CD4-positive, CD25-positive, alpha-beta regulatory T cell (primary cell): ENCODE results near the gene SMCO2. TPM values are rescaled to one million over a fixed set of nuclear protein-coding genes. Genes with fewer than 3 reads are reported as not detected.
"Not testable (repeated sequence)": the region's sequence is repeated elsewhere in the genome, so short reads cannot be mapped to it uniquely, and the experiment has no call there.

Experiments used
- ATAC-seq, 2 donors: fragments of 150-1000 bp; cut with Tn5 transposase; one replicate each; pipeline ENCODE4 v1.10.0; 2021; ENCODE audit warnings: low read depth in 2 of 2, moderate number of reproducible peaks in 2 of 2, moderate library complexity in 1 of 2
- DNase-seq, 3 donors: peaks; one replicate each; pipeline versions ENCODE4 v3.0.0 to v3.0.0-alpha.2; 2012 to 2022; ENCODE audit warnings: mixed read lengths in 1 of 3
- H3K27ac ChIP-seq: one replicate; pipeline ENCODE4 v1.7.0; 2013; ENCODE audit warnings: mild to moderate bottlenecking, low read length; ENCODE audit not compliant: insufficient read depth, poor library complexity, severe bottlenecking
- H3K27me3 ChIP-seq: one replicate; pipeline ENCODE4 v1.7.0; 2013; ENCODE audit warnings: low read length; ENCODE audit not compliant: control insufficient read depth, insufficient read depth
- H3K36me3 ChIP-seq: one replicate; pipeline ENCODE4 v1.7.0; 2013; ENCODE audit warnings: mild to moderate bottlenecking, low read length, moderate library complexity; ENCODE audit not compliant: control insufficient read depth, insufficient read depth
- H3K4me1 ChIP-seq: 2 replicates; pipeline ENCODE4 v1.7.0; 2013; ENCODE audit warnings: mild to moderate bottlenecking, low read length; ENCODE audit not compliant: insufficient read depth, control insufficient read depth, poor library complexity, severe bottlenecking
- H3K4me3 ChIP-seq: one replicate; pipeline ENCODE4 v1.7.0; 2013; ENCODE audit warnings: low read depth, mild to moderate bottlenecking, low read length, moderate library complexity
- H3K9me3 ChIP-seq, 2 experiments: 1 replicate in 1 of 2; 2 replicates in 1 of 2; pipeline ENCODE4 v1.7.0; 2013; ENCODE audit warnings: low read length in 2 of 2, mild to moderate bottlenecking in 1 of 2, moderate library complexity in 1 of 2; ENCODE audit not compliant: control insufficient read depth in 2 of 2
- H3K27ac Mint-ChIP-seq, 3 donors: one replicate each; pipeline ENCODE4 v1.8.0; 2020 to 2022; ENCODE audit warnings: mild to moderate bottlenecking in 3 of 3, mixed read lengths in 3 of 3, moderate library complexity in 2 of 3
- H3K27me3 Mint-ChIP-seq: one replicate; pipeline ENCODE4 v1.8.0; 2022; ENCODE audit warnings: mild to moderate bottlenecking, mixed read lengths
- H3K36me3 Mint-ChIP-seq: one replicate; pipeline ENCODE4 v1.8.0; 2020; ENCODE audit warnings: mixed read lengths
- H3K4me1 Mint-ChIP-seq, 4 donors: one replicate each; pipeline ENCODE4 v1.8.0; 2020 to 2022; ENCODE audit warnings: mixed read lengths in 4 of 4, mild to moderate bottlenecking in 1 of 4
- H3K4me3 Mint-ChIP-seq, 4 donors: one replicate each; pipeline ENCODE4 v1.8.0; 2020 to 2022; ENCODE audit warnings: mild to moderate bottlenecking in 4 of 4, mixed read lengths in 4 of 4, moderate library complexity in 3 of 4
- H3K9me3 Mint-ChIP-seq, 7 donors: one replicate each; pipeline ENCODE4 v1.8.0; 2020 to 2022; ENCODE audit warnings: mixed read lengths in 7 of 7, mild to moderate bottlenecking in 3 of 7, moderate library complexity in 2 of 7
- polyA plus RNA-seq, 4 donors: library from polyadenylated mRNA; unstranded; fragments of 300-500 nt; fragmentation: Illumina TruSeq; gene quantifications; one replicate each; pipeline ENCODE4 v1.2.3, GENCODE V29; 2021
- total RNA-seq: library from RNA; stranded (reverse); gene quantifications from one replicate; pipeline ENCODE4 v1.2.3, GENCODE V29; 2022

SMCO2 gene
- total and polyA plus RNA-seq, 5 donors from 2014 or later = not detected

GRCh38 chr12:27539191-27539631 is 92.7 kb downstream of the SMCO2 start:
- Mint-ChIP-seq H3K9me3 (peaks cover 0 to 2% (median 0%) of the 10 kb centered on the region in 7 donors), H3K27me3 (peaks cover under 1% of the 10 kb centered on the region), H3K36me3 (no peaks in the 10 kb centered on the region), H3K4me1 (peaks cover 3 to 8% (median 7%) of the 10 kb centered on the region in 4 donors), H3K27ac (peak overlapping the region in 1 of 3 donors; percentile 57), H3K4me3 (no peak overlapping the region)
- Histone ChIP-seq H3K27ac (no peak overlapping the region), H3K4me1 (peaks cover 4% of the 10 kb centered on the region), H3K27me3 (no peaks in the 10 kb centered on the region), H3K9me3 (no peaks in the 10 kb centered on the region), H3K36me3 (no peaks in the 10 kb centered on the region), H3K4me3 (no peak overlapping the region)
- DNase-seq (no peak), ATAC-seq (no peak)

DNA sequence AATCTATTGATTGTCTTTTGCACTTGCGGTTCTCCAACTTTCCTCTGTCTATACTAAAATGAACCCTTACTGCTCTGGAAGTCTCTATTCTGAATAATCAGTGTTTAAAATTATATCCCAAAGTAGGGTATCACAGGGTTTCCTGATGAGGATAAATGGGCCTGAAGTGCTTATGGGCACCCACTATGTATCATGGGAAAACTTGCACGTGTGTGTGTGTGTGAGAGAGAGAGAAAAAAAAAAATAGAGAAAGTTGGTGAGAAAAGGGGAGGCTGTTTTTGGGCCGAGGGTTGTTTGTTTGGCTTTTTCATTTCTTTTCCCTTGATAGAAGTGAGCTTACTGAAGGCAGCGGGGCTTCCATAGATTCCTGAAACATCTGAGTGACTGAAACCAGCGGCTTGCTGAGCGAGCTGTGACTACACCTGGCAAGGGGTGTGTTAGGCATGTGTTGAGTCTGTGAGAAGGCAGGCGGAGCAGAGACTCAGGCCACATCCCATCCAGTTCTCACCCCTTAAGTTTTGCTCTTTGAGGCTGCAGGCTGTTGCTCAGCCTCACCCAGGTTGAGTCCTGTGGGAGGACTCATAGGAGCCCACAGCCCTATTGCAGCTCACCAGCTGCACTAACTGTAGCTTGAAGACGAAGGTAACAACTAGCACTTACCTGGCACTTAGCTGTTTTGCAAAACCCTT is 94.6 kb downstream of the SMCO2 start:
- Histone ChIP-seq H3K4me3 (no peak overlapping the region), H3K36me3 (no peaks in the 10 kb centered on the region), H3K4me1 (no peaks in the 10 kb centered on the region), H3K9me3 (no peaks in the 10 kb centered on the region), H3K27ac (no peak overlapping the region), H3K27me3 (peaks cover 3% of the 10 kb centered on the region)
- Mint-ChIP-seq H3K27me3 (peaks cover 6% of the 10 kb centered on the region), H3K4me1 (peaks cover 0 to 4% (median 0%) of the 10 kb centered on the region in 4 donors), H3K9me3 (peaks cover 0 to 3% (median under 1%) of the 10 kb centered on the region in 7 donors), H3K4me3 (no peak overlapping the region), H3K36me3 (no peaks in the 10 kb centered on the region), H3K27ac (no peak overlapping the region)
- no peak for ATAC-seq
- DNase-seq = no peak

GRCh38 chr12:27542628-27543027 is 96.1 kb downstream of the SMCO2 start:
- peaks cover 0 to 3% (median 0%) of the 10 kb centered on the region in 7 donors for H3K9me3 Mint-ChIP-seq
- Histone ChIP-seq H3K27ac (no peak overlapping the region), H3K9me3 (no peaks in the 10 kb centered on the region), H3K4me3 (no peak overlapping the region), H3K36me3 (no peaks in the 10 kb centered on the region), H3K27me3 (peaks cover 3% of the 10 kb centered on the region), H3K4me1 (no peaks in the 10 kb centered on the region)
- H3K4me1 Mint-ChIP-seq = peaks cover 0 to 4% (median 0%) of the 10 kb centered on the region in 4 donors
- no peaks in the 10 kb centered on the region for H3K36me3 Mint-ChIP-seq
- DNase-seq (no peak), ATAC-seq (no peak)
- H3K4me3 Mint-ChIP-seq = no peak overlapping the region
- H3K27me3 Mint-ChIP-seq = peaks cover 6% of the 10 kb centered on the region
- H3K27ac Mint-ChIP-seq = no peak overlapping the region

- DNase-seq, H3K4me3 Mint-ChIP-seq, H3K9me3 Mint-ChIP-seq, H3K4me3 ChIP-seq, H3K4me1 Mint-ChIP-seq, ATAC-seq, H3K27me3 ChIP-seq, H3K4me1 ChIP-seq, H3K27ac Mint-ChIP-seq, H3K36me3 ChIP-seq, H3K27ac ChIP-seq, H3K36me3 Mint-ChIP-seq, H3K9me3 ChIP-seq: not testable (repeated sequence)
- H3K27me3 Mint-ChIP-seq = peaks cover 11% of the 10 kb centered on the region
These were observed 98.3 kb downstream of the SMCO2 start for GRCh38 chr12:27544858-27545257.

GRCh38 chr12:27545665-27546064 is 99.1 kb downstream of the SMCO2 start:
- H3K27me3 ChIP-seq = peaks cover 3% of the 10 kb centered on the region
- H3K9me3 Mint-ChIP-seq = peaks cover 0 to 3% (median 0%) of the 10 kb centered on the region in 7 donors
- no peaks in the 10 kb centered on the region for H3K36me3 Mint-ChIP-seq
- H3K27ac ChIP-seq = no peak overlapping the region
- no peaks in the 10 kb centered on the region for H3K36me3 ChIP-seq
- H3K4me1 ChIP-seq = no peaks in the 10 kb centered on the region
- H3K4me3 Mint-ChIP-seq = no peak overlapping the region
- no peaks in the 10 kb centered on the region for H3K9me3 ChIP-seq
- no peak overlapping the region for H3K27ac Mint-ChIP-seq
- DNase-seq (no peak), ATAC-seq (no peak)
- no peak overlapping the region for H3K4me3 ChIP-seq
- H3K27me3 Mint-ChIP-seq = peaks cover 11% of the 10 kb centered on the region
- peaks cover 0 to 4% (median 0%) of the 10 kb centered on the region in 4 donors for H3K4me1 Mint-ChIP-seq

GRCh38 chr12:27547592-27547991 is 101.1 kb downstream of the SMCO2 start:
- Mint-ChIP-seq H3K4me3 (no peak overlapping the region), H3K27ac (no peak overlapping the region), H3K4me1 (peaks cover 0 to 4% (median 0%) of the 10 kb centered on the region in 4 donors), H3K27me3 (peaks cover 11% of the 10 kb centered on the region), H3K9me3 (peaks cover 0 to 3% (median 0%) of the 10 kb centered on the region in 7 donors), H3K36me3 (no peaks in the 10 kb centered on the region)
- Histone ChIP-seq H3K27ac (no peak overlapping the region), H3K36me3 (no peaks in the 10 kb centered on the region), H3K9me3 (no peaks in the 10 kb centered on the region), H3K27me3 (peaks cover 3% of the 10 kb centered on the region), H3K4me3 (no peak overlapping the region), H3K4me1 (no peaks in the 10 kb centered on the region)
- ATAC-seq = no peak
- DNase-seq = no peak

DNA sequence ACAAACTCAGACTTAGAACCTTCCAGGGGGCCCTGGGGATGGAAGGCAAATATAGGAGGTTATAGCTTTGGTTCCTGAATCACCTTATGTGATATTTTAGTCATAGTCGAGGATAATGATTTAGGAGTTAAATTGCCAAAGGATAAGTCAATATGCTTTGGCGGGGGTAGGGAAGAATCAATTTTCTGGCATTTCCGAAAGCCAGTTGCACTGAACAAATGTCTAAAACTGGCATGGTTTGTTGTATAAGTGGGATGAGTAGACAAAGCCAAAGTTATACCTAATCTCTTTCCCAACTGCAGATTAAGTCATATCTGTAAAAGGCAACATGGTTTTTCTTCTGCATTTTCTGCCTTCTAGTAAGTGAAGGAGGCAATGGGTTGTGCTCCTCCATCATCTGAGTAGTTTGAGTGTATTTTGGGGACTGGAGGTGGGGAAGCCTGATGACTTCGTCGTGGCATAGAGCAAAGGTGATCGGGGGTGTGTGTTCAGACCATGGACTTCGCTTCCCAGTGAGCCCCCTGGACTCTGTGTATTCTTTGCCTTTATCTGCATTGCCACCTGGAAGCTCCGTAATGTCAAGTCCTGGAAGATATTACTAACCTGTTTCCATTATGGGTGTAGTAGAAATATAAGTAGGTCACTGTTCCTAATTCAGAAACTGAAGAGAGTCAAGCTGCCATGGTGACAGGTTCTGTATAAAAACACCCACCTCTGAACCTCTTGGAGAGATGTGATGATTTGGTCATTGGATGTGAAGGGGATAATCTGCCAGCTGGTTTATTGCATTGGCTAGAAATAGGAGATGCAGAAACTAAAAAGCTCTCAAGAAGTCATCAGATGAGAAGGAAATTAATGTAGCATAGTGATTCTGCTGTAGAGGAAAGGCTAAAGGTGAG is 102.0 kb downstream of the SMCO2 start:
- no peak overlapping the region for H3K4me3 ChIP-seq
- DNase-seq = no peak
- H3K27ac ChIP-seq = no peak overlapping the region
- Mint-ChIP-seq H3K36me3 (no peaks in the 10 kb centered on the region), H3K4me1 (peaks cover 0 to 4% (median 0%) of the 10 kb centered on the region in 4 donors), H3K9me3 (peaks cover 0 to 3% (median 0%) of the 10 kb centered on the region in 7 donors), H3K4me3 (no peak overlapping the region), H3K27ac (no peak overlapping the region), H3K27me3 (peaks cover 11% of the 10 kb centered on the region)
- H3K36me3 ChIP-seq = no peaks in the 10 kb centered on the region
- ATAC-seq = no peak
- no peaks in the 10 kb centered on the region for H3K4me1 ChIP-seq
- H3K27me3 ChIP-seq = peaks cover 3% of the 10 kb centered on the region
- H3K9me3 ChIP-seq = no peaks in the 10 kb centered on the region
